Testis (tissue), 2 donors: Measurements from ENCODE around the gene ARHGAP31.

Experiments
- CTCF ChIP-seq, 3 experiments: fragments of 450-650 bp in 2 of 3; fragments of 200-600 bp in 1 of 3; sonication (generic) in 1 of 3; IDR thresholded peaks; one replicate each; pipeline ENCODE4 v1.5.1; 2016 to 2019; ENCODE audit warnings: antibody characterized with exemption in 3 of 3, mild to moderate bottlenecking in 2 of 3, moderate library complexity in 1 of 3
- POLR2A ChIP-seq: fragments of 450-650 bp; IDR thresholded peaks from one replicate; pipeline ENCODE4 v1.6.1; 2017; ENCODE audit warnings: antibody characterized with exemption, mild to moderate bottlenecking, moderate library complexity

DNA sequence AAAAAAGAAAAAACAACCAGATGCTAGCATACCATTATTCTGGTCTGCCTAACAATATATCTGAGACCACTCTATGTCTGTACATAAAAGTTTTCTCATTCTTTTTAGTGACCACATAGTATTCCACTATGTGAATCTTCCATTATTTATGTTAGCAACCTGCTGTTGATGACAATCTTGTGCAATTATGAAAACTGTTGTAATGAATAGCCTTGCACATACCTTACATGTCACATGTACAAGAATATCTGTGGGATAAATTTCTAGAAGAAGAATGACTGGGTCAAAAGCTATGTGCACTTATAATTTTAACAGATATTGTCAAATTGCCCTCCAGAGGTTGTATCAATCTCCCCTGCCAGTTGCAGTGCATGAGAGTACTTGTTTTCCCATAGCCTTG is 62.5 kb downstream of the ARHGAP31 start:
- no peak for TF ChIP-seq CTCF (IDR thresholded peaks at IDR 0.05)
- TF ChIP-seq POLR2A: no peak
